Fibroblast of lung (primary cell): ENCODE results near the gene LMAN2.
A peak's percentile ranks its signal among the peaks of the same experiment; 100 is the strongest.

Experiments used
- EZH2 ChIP-seq: IDR thresholded peaks from 2 replicates; pipeline ENCODE4 v1.5.1; 2012; ENCODE audit warnings: low read length, control low read depth, mild to moderate bottlenecking; ENCODE audit errors: missing control alignments
- TF ChIP-seq, protein P1 (sequence below), 2 donors: IDR thresholded peaks in 1 of 2; conservative IDR thresholded peaks in 1 of 2; 1 replicate in 1 of 2; 2 replicates in 1 of 2; pipeline ENCODE4 v1.5.1; 2011 to 2012; ENCODE audit warnings: low read length in 2 of 2, control low read depth in 1 of 2, inconsistent platforms in 1 of 2, low read depth in 1 of 2, mild to moderate bottlenecking in 1 of 2

DNA sequence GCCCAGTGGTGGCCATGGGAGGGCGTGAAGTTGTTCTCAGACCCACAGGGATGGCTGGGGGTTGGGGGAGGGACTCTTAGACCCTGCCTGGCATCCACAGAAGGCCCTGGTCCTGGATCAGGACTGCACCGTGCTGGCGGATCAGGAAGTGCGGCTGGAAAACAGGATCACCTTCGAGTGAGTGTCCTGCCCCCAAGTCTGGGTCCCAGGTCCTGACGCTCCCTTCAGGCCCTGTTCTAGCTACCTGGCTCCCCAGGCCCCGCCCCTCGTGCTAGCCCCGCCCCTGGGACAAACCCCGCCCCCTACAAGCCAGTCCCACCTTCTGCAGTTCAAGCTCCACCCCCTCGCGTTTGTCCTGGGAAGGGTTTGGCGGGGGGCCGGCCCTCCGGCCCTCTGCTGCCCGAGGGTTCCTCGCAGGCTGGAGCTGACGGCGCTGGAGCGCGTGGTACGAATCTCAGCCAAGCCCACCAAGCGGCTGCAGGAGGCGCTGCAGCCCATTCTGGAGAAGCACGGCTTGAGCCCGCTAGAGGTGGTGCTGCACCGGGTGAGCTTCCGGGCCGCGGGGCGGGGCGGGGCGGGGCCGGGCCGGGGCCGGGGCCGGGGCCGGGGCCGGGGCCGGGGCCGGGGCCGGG is 19.1 kb upstream of the LMAN2 start:
- TF ChIP-seq, protein P1, sequence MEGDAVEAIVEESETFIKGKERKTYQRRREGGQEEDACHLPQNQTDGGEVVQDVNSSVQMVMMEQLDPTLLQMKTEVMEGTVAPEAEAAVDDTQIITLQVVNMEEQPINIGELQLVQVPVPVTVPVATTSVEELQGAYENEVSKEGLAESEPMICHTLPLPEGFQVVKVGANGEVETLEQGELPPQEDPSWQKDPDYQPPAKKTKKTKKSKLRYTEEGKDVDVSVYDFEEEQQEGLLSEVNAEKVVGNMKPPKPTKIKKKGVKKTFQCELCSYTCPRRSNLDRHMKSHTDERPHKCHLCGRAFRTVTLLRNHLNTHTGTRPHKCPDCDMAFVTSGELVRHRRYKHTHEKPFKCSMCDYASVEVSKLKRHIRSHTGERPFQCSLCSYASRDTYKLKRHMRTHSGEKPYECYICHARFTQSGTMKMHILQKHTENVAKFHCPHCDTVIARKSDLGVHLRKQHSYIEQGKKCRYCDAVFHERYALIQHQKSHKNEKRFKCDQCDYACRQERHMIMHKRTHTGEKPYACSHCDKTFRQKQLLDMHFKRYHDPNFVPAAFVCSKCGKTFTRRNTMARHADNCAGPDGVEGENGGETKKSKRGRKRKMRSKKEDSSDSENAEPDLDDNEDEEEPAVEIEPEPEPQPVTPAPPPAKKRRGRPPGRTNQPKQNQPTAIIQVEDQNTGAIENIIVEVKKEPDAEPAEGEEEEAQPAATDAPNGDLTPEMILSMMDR (conservative IDR thresholded peaks at IDR 0.05 in 1 of 2, IDR thresholded peaks at IDR 0.05 in 1 of 2; ENCODE audit: low read depth in 1 of 2, low read length in 2 of 2), result peak; percentile 37 to 53
- no peak for TF ChIP-seq EZH2
